Vagina (tissue), 2 donors: ENCODE measurements around the gene CDK14.

ENCODE experiments used
- POLR2A ChIP-seq, 2 donors: fragments of 450-650 bp; IDR thresholded peaks; one replicate each; pipeline ENCODE4 v1.6.1; 2017; ENCODE audit warnings: antibody characterized with exemption in 2 of 2, mild to moderate bottlenecking in 2 of 2, moderate library complexity in 2 of 2
- POLR2AphosphoS5 ChIP-seq, 2 donors: sonication (generic); formaldehyde crosslinking; IDR thresholded peaks; one replicate each; pipeline ENCODE4 v1.9.0; 2017; ENCODE audit warnings: antibody characterized with exemption in 2 of 2, mild to moderate bottlenecking in 2 of 2, low read depth in 1 of 2; ENCODE audit not compliant: insufficient read depth in 1 of 2
- TF ChIP-seq, protein P1 (sequence below), 3 experiments: fragments of 450-650 bp in 2 of 3; fragments of 200-600 bp in 1 of 3; sonication (generic) in 1 of 3; IDR thresholded peaks; one replicate each; pipeline ENCODE4 v1.5.1; 2017 to 2019; ENCODE audit warnings: antibody characterized with exemption in 3 of 3, mild to moderate bottlenecking in 2 of 3, moderate library complexity in 2 of 3

DNA sequence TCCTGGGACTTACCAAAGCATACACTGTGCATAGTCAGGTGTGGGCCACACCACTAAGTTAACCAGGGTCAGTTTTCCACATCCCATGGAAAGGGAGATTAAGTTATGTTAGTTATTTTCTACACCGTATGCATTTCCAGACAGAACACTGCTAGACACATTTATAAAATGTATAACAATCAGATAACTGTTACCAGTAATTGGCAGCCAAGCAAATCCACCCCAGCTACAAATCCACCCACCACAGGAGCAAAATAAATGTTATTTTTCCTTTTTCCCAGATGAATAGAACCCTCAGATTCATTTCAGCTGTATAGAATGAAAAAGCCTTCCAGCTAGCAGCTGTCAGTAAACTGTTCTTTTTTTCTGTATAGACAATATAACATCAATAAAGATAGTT, 411.2 kb downstream of the CDK14 start:
- TF ChIP-seq POLR2AphosphoS5 (IDR thresholded peaks at IDR 0.05; ENCODE audit: insufficient read depth in 1 of 2, low read depth in 1 of 2) (no peak), POLR2A (IDR thresholded peaks at IDR 0.05) (no peak)
- TF ChIP-seq, protein P1, sequence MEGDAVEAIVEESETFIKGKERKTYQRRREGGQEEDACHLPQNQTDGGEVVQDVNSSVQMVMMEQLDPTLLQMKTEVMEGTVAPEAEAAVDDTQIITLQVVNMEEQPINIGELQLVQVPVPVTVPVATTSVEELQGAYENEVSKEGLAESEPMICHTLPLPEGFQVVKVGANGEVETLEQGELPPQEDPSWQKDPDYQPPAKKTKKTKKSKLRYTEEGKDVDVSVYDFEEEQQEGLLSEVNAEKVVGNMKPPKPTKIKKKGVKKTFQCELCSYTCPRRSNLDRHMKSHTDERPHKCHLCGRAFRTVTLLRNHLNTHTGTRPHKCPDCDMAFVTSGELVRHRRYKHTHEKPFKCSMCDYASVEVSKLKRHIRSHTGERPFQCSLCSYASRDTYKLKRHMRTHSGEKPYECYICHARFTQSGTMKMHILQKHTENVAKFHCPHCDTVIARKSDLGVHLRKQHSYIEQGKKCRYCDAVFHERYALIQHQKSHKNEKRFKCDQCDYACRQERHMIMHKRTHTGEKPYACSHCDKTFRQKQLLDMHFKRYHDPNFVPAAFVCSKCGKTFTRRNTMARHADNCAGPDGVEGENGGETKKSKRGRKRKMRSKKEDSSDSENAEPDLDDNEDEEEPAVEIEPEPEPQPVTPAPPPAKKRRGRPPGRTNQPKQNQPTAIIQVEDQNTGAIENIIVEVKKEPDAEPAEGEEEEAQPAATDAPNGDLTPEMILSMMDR (IDR thresholded peaks at IDR 0.05) = no peak
